Fibroblast of lung (primary cell): ENCODE data around the gene PRPH.

ENCODE experiments used
- CTCF ChIP-seq, 2 donors: IDR thresholded peaks in 1 of 2; conservative IDR thresholded peaks in 1 of 2; 1 replicate in 1 of 2; 2 replicates in 1 of 2; pipeline ENCODE4 v1.5.1; 2011 to 2012; ENCODE audit warnings: low read length in 2 of 2, control low read depth in 1 of 2, inconsistent platforms in 1 of 2, low read depth in 1 of 2, mild to moderate bottlenecking in 1 of 2
- EZH2 ChIP-seq: IDR thresholded peaks from 2 replicates; pipeline ENCODE4 v1.5.1; 2012; ENCODE audit warnings: low read length, control low read depth, mild to moderate bottlenecking; ENCODE audit errors: missing control alignments

- TF ChIP-seq CTCF (conservative IDR thresholded peaks at IDR 0.05 in 1 of 2, IDR thresholded peaks at IDR 0.05 in 1 of 2; ENCODE audit: low read depth in 1 of 2, low read length in 2 of 2): peak; percentile 42 to 62
- no peak for TF ChIP-seq EZH2
Observed at GRCh38 chr12:49296034-49296835, 1.3 kb downstream of the PRPH start.
